ENCODE measurements around the gene NFIC. TPM values are rescaled to one million over a fixed set of nuclear protein-coding genes. Genes with fewer than 3 reads are reported as not detected.

The NFIC gene
- total RNA-seq, 1 donor from 2014 or later = 38.3 TPM

GRCh38 chr19:3321696-3322095 lies 44.7 kb upstream of the NFIC start:
- Mint-ChIP-seq H3K9me3 (ENCODE audit: unreplicated experiment) (peaks cover 3% of the 10 kb centered on the region), H3K36me3 (ENCODE audit: low read depth, unreplicated experiment) (no peaks in the 10 kb centered on the region), H3K27ac (ENCODE audit: unreplicated experiment) (no peak overlapping the region), H3K27me3 (ENCODE audit: low read depth, unreplicated experiment) (peaks cover 47% of the 10 kb centered on the region), H3K4me1 (ENCODE audit: low read depth, unreplicated experiment) (no peaks in the 10 kb centered on the region), H3K4me3 (ENCODE audit: unreplicated experiment) (no peak overlapping the region)
- Histone ChIP-seq H4K20me1 (ENCODE audit: insufficient read depth, low read length) (no peaks in the 10 kb centered on the region), H3K4me1 (ENCODE audit: insufficient read depth, low read length) (peaks cover 7% of the 10 kb centered on the region), H3K27ac (ENCODE audit: low read depth, low read length) (no peak overlapping the region), H3K4me2 (ENCODE audit: low read length) (no peak overlapping the region), H2AFZ (ENCODE audit: low read depth, low read length) (no peak overlapping the region), H3K9me3 (ENCODE audit: insufficient read depth, low read depth, low read length) (no peaks in the 10 kb centered on the region), H3K4me3 (ENCODE audit: insufficient read depth, low read depth, low read length) (no peak overlapping the region), H3K36me3 (ENCODE audit: insufficient read depth, low read length) (no peaks in the 10 kb centered on the region), H3K79me2 (ENCODE audit: insufficient read depth, low read length) (no peaks in the 10 kb centered on the region), H3K27me3 (ENCODE audit: insufficient read depth, low read length) (peaks cover 8% of the 10 kb centered on the region), H3K9ac (ENCODE audit: low read length) (no peak overlapping the region)
- no peak for FAIRE-seq
- no peak for DNase-seq (ENCODE audit: low read depth)
- no peak for TF ChIP-seq EZH2 (IDR thresholded peaks at IDR 0.05; ENCODE audit: insufficient read depth, low read length)
- TF ChIP-seq CTCF (IDR thresholded peaks at IDR 0.05; ENCODE audit: insufficient read depth, low read depth, low read length) = no peak

GRCh38 chr19:3322199-3322978 lies 44.0 kb upstream of the NFIC start:
- FAIRE-seq (no peak), DNase-seq (ENCODE audit: low read depth) (no peak)
- no peak overlapping the region for H3K9ac ChIP-seq (ENCODE audit: low read length)
- H3K4me3 Mint-ChIP-seq (ENCODE audit: unreplicated experiment) = no peak overlapping the region
- H3K4me2 ChIP-seq (ENCODE audit: low read length) = no peak overlapping the region
- H2AFZ ChIP-seq (ENCODE audit: low read depth, low read length) = no peak overlapping the region
- no peak overlapping the region for H3K4me3 ChIP-seq (ENCODE audit: insufficient read depth, low read depth, low read length)
- H3K27me3 ChIP-seq (ENCODE audit: insufficient read depth, low read length) = peaks cover 8% of the 10 kb centered on the region
- no peak overlapping the region for H3K27ac Mint-ChIP-seq (ENCODE audit: unreplicated experiment)
- no peak for TF ChIP-seq EZH2 (IDR thresholded peaks at IDR 0.05; ENCODE audit: insufficient read depth, low read length)
- no peak for TF ChIP-seq CTCF (IDR thresholded peaks at IDR 0.05; ENCODE audit: insufficient read depth, low read depth, low read length)
- H3K9me3 Mint-ChIP-seq (ENCODE audit: unreplicated experiment) = peaks cover 3% of the 10 kb centered on the region
- no peaks in the 10 kb centered on the region for H3K4me1 Mint-ChIP-seq (ENCODE audit: low read depth, unreplicated experiment)
- H3K36me3 ChIP-seq (ENCODE audit: insufficient read depth, low read length) = no peaks in the 10 kb centered on the region
- H3K9me3 ChIP-seq (ENCODE audit: insufficient read depth, low read depth, low read length) = no peaks in the 10 kb centered on the region
- peaks cover 7% of the 10 kb centered on the region for H3K4me1 ChIP-seq (ENCODE audit: insufficient read depth, low read length)
- peaks cover 46% of the 10 kb centered on the region for H3K27me3 Mint-ChIP-seq (ENCODE audit: low read depth, unreplicated experiment)
- no peaks in the 10 kb centered on the region for H4K20me1 ChIP-seq (ENCODE audit: insufficient read depth, low read length)
- no peak overlapping the region for H3K27ac ChIP-seq (ENCODE audit: low read depth, low read length)
- H3K79me2 ChIP-seq (ENCODE audit: insufficient read depth, low read length) = no peaks in the 10 kb centered on the region
- no peaks in the 10 kb centered on the region for H3K36me3 Mint-ChIP-seq (ENCODE audit: low read depth, unreplicated experiment)

DNA sequence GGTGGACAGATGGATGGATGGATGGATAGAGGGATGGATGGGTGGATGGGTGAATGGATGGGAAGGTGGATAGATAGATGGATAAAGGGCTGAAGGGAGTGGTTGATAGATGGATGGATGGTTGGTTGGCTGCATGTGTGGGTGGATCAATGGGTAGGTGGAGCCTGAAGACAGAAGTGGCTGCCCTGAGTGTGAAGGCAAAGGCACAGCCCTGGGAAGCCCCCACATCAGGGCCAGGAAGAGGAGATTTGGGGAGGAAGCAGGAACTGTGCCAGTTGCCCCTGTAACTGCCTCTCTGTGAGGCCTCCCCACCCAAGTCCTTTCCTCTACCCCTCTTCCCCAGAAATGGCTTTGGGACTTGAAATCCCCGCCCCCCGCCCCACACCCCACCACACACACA lies 43.4 kb upstream of the NFIC start:
- H3K9me3 ChIP-seq (ENCODE audit: insufficient read depth, low read depth, low read length) = no peaks in the 10 kb centered on the region
- H3K27ac ChIP-seq (ENCODE audit: low read depth, low read length) = no peak overlapping the region
- FAIRE-seq = no peak
- H3K79me2 ChIP-seq (ENCODE audit: insufficient read depth, low read length) = no peaks in the 10 kb centered on the region
- no peak overlapping the region for H3K9ac ChIP-seq (ENCODE audit: low read length)
- Mint-ChIP-seq H3K27ac (ENCODE audit: unreplicated experiment) (no peak overlapping the region), H3K27me3 (ENCODE audit: low read depth, unreplicated experiment) (peaks cover 46% of the 10 kb centered on the region), H3K9me3 (ENCODE audit: unreplicated experiment) (peaks cover 3% of the 10 kb centered on the region), H3K36me3 (ENCODE audit: low read depth, unreplicated experiment) (no peaks in the 10 kb centered on the region), H3K4me3 (ENCODE audit: unreplicated experiment) (no peak overlapping the region), H3K4me1 (ENCODE audit: low read depth, unreplicated experiment) (no peaks in the 10 kb centered on the region)
- no peak for TF ChIP-seq CTCF (IDR thresholded peaks at IDR 0.05; ENCODE audit: insufficient read depth, low read depth, low read length)
- no peak for TF ChIP-seq EZH2 (IDR thresholded peaks at IDR 0.05; ENCODE audit: insufficient read depth, low read length)
- no peak for DNase-seq (ENCODE audit: low read depth)
- no peak overlapping the region for H3K4me3 ChIP-seq (ENCODE audit: insufficient read depth, low read depth, low read length)
- no peaks in the 10 kb centered on the region for H4K20me1 ChIP-seq (ENCODE audit: insufficient read depth, low read length)
- H3K27me3 ChIP-seq (ENCODE audit: insufficient read depth, low read length) = peaks cover 8% of the 10 kb centered on the region
- no peak overlapping the region for H3K4me2 ChIP-seq (ENCODE audit: low read length)
- H3K4me1 ChIP-seq (ENCODE audit: insufficient read depth, low read length) = peaks cover 7% of the 10 kb centered on the region
- H2AFZ ChIP-seq (ENCODE audit: low read depth, low read length) = no peak overlapping the region
- no peaks in the 10 kb centered on the region for H3K36me3 ChIP-seq (ENCODE audit: insufficient read depth, low read length)

All from astrocyte (in vitro differentiated cells and primary cell).